Fibroblast of mammary gland (primary cell): ENCODE measurements around the gene PDCD6IP.

ENCODE experiments used
- DNase-seq: peaks from one replicate; pipeline ENCODE4 v3.0.0-alpha.2; 2010; ENCODE audit warnings: low read depth
- H3K4me3 ChIP-seq: 2 replicates; pipeline ENCODE4 v1.5.1; 2011; ENCODE audit warnings: low read depth, mild to moderate bottlenecking, low read length, moderate library complexity; ENCODE audit not compliant: control insufficient read depth
- TF ChIP-seq, protein P1 (sequence below): conservative IDR thresholded peaks from 2 replicates; pipeline ENCODE4 v1.5.1; 2011; ENCODE audit warnings: low read depth, low read length, inconsistent platforms; ENCODE audit not compliant: control insufficient read depth, insufficient read depth

The PDCD6IP gene

DNA sequence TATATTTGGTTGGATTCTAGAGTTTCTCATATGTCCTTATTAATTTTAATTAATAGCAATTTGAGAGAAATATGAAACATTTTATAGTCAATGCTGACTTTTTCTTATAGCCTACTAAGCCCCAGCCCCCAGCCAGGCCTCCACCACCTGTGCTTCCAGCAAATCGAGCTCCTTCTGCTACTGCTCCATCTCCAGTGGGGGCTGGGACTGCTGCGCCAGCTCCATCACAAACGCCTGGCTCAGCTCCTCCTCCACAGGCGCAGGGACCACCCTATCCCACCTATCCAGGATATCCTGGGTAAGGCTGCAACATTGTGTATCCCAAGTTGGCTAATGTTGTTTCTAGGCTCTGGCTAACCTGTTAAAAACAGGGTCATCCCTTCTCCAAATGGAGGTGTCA lies 66.7 kb downstream of the PDCD6IP start:
- DNase-seq = no peak
- H3K4me3 ChIP-seq = no peak overlapping the region
- TF ChIP-seq, protein P1, sequence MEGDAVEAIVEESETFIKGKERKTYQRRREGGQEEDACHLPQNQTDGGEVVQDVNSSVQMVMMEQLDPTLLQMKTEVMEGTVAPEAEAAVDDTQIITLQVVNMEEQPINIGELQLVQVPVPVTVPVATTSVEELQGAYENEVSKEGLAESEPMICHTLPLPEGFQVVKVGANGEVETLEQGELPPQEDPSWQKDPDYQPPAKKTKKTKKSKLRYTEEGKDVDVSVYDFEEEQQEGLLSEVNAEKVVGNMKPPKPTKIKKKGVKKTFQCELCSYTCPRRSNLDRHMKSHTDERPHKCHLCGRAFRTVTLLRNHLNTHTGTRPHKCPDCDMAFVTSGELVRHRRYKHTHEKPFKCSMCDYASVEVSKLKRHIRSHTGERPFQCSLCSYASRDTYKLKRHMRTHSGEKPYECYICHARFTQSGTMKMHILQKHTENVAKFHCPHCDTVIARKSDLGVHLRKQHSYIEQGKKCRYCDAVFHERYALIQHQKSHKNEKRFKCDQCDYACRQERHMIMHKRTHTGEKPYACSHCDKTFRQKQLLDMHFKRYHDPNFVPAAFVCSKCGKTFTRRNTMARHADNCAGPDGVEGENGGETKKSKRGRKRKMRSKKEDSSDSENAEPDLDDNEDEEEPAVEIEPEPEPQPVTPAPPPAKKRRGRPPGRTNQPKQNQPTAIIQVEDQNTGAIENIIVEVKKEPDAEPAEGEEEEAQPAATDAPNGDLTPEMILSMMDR = no peak

DNA sequence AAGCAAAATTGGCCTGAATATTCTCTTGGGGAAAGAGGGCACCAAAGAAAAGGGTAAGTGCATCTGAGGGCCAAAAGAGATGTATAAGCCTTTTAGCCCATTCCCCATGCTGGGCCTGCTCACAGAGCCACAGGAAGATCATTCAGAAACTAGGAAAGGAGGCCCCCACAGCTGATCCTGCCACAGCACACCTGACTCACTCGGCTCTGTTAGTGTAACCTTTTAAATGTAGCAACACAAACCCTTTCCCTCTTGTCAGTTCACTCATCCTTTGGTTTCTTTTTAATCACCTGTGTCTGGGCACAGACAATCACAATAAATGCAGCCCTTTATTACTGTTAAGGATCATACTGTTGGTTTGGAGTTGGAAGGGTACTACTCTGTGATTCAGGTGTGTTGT lies 69.9 kb downstream of the PDCD6IP start:
- H3K4me3 ChIP-seq = no peak overlapping the region
- TF ChIP-seq, protein P1 = no peak
- DNase-seq = no peak

DNA sequence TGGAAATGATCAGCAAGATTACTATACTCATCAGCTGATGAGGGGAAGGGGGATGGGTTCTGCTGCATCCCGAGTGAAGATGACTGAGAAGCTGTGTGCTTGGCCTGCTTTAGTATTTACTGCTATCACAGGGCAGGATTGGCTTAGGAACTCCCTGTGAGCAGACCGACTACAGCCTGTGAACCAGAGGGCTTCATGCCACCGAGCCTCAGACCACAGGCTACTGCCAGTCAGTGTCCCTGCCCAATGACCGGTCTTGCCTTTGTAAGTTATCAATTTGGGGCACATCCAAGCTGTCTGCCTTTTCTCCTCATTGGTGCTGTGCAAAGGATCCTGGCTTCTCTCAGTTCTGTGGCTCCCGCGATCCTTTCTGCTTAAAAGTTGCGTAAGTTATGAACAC lies 71.5 kb downstream of the PDCD6IP start:
- TF ChIP-seq, protein P1 = no peak
- no peak for DNase-seq
- no peak overlapping the region for H3K4me3 ChIP-seq

DNA sequence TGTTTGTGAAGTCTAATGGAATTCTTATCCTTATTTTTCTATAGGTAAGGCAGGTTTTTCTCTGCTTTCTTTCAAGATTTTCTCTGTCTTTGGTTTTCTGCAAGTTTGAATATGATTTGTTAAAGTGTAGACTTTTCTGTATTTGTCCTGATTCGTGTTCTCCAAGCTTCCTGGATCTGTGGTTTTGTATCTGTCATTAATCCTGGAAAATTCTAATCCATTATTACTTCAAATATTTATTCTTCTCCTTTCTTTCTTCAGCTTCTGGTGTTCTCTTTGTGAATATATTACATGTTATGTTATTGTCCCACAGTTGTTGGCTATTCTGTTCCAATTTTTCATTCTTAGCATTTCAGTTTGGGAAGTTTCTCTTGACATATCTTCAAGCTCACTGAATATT lies 76.4 kb downstream of the PDCD6IP start:
- no peak overlapping the region for H3K4me3 ChIP-seq
- TF ChIP-seq, protein P1 = no peak
- no peak for DNase-seq

DNA sequence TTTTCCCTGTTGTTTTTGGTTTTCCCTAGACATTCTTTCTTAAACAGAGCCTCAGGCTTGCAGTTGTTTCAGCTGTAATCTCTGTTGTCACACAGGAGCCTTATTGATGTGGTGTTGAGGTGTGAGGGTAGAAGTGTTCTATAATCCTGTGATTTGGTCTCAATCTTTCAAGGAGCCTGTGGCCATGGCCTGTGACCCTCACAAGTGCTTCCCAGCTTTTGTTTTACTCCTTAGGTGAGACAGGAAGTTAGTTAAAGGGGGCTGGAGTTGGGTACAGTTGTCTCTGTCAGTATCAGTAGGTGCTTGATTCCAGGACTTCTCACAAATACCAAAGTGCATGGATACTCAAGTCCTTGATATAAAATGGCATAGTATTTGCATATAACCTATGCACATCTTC lies 77.2 kb downstream of the PDCD6IP start:
- H3K4me3 ChIP-seq = no peak overlapping the region
- no peak for DNase-seq
- TF ChIP-seq, protein P1 = no peak

DNA sequence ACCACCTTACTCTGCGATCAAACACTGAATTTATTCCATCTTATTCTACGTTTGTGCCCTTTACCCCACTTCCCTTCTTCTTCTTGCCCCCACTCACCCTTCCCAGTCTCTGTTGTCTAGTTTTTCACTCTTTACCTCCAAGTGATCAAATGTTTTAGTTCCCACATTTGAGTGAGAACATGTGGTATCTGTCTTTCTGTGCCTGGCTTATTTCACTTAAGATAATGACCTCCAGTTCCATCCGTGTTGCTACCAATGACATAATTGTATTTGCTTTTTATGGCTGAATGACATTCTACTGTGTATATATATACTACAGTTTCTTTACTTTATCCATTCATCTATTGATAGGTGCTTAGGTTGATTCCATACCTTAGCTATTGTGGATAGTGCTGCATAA lies 78.8 kb downstream of the PDCD6IP start:
- no peak overlapping the region for H3K4me3 ChIP-seq
- TF ChIP-seq, protein P1 = no peak
- DNase-seq = no peak

DNA sequence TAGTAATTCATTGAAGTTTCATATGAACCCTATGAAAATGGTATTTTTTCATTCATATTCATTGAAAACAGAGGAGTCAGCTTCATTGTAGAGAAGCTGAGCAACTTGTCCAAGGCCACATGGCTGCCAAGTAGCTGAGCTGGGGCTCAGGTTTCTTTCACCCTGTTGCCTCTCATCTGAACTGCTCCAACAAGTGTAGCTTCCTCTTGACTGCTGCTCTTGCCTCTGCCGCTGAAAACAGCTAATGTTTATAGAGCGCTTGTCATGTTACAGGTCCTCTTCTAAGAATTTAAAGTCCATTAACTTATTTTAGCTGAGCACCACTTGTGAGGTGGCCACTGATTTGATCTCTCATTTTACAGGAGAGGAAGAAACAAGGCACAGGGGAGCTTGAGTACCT lies 81.1 kb downstream of the PDCD6IP start:
- no peak overlapping the region for H3K4me3 ChIP-seq
- DNase-seq = no peak
- TF ChIP-seq, protein P1 = no peak
